Keratinocyte (primary cell): Measurements from ENCODE around the gene C1RL. TPM values are rescaled to one million over a fixed set of nuclear protein-coding genes. Genes with fewer than 3 reads are reported as not detected.

ENCODE experiments used
- DNase-seq: peaks from one replicate; pipeline ENCODE4 v3.0.0-alpha.2; 2011; ENCODE audit warnings: low read depth, missing footprints, low spot score
- FAIRE-seq: peaks from 2 replicates; lab custom pipeline; 2011; peaks lifted over from hg19 to GRCh38; lab: Jason Lieb, UNC
- H2AFZ ChIP-seq: 2 replicates; pipeline ENCODE4 v1.6.0; 2012; ENCODE audit warnings: low read length, control low read depth, inconsistent platforms; ENCODE audit not compliant: control insufficient read depth
- H3K27ac ChIP-seq: 2 replicates; pipeline ENCODE4 v1.5.1; 2011; ENCODE audit warnings: low read length; ENCODE audit not compliant: control insufficient read depth, insufficient read depth
- H3K27me3 ChIP-seq: 3 replicates; pipeline ENCODE4 v1.6.0; 2011; ENCODE audit warnings: low read length; ENCODE audit not compliant: control insufficient read depth, insufficient read depth; ENCODE audit errors: extremely low read depth
- H3K36me3 ChIP-seq, 2 experiments: 2 replicates in 1 of 2; 3 replicates in 1 of 2; pipeline ENCODE4 v1.5.1; 2011; ENCODE audit warnings: low read length in 2 of 2, mild to moderate bottlenecking in 1 of 2; ENCODE audit not compliant: control insufficient read depth in 2 of 2, insufficient read depth in 2 of 2; ENCODE audit errors: extremely low read depth in 1 of 2
- H3K4me1 ChIP-seq: 3 replicates; pipeline ENCODE4 v1.5.1; 2011; ENCODE audit warnings: low read length; ENCODE audit not compliant: control insufficient read depth, insufficient read depth; ENCODE audit errors: extremely low read depth
- H3K4me2 ChIP-seq: 3 replicates; pipeline ENCODE4 v1.6.0; 2011; ENCODE audit warnings: low read depth, low read length; ENCODE audit not compliant: control insufficient read depth, insufficient read depth; ENCODE audit errors: extremely low read depth
- H3K4me3 ChIP-seq, 3 experiments: fragments of 200-600 bp in 1 of 3; sonication (generic) in 1 of 3; 2 replicates in 2 of 3; 3 replicates in 1 of 3; pipeline ENCODE4 v1.5.1; 2011 to 2016; ENCODE audit warnings: low read length in 3 of 3, mild to moderate bottlenecking in 3 of 3, control low read depth in 2 of 3, inconsistent platforms in 1 of 3, low read depth in 1 of 3, mixed read lengths in 1 of 3, mixed run types in 1 of 3, moderate library complexity in 1 of 3; ENCODE audit not compliant: control insufficient read depth in 2 of 3, insufficient read depth in 2 of 3; ENCODE audit errors: extremely low read depth in 1 of 3
- H3K79me2 ChIP-seq: 2 replicates; pipeline ENCODE4 v1.6.0; 2012; ENCODE audit warnings: low read length; ENCODE audit not compliant: control insufficient read depth, insufficient read depth
- H3K9ac ChIP-seq: 3 replicates; pipeline ENCODE4 v1.6.0; 2011; ENCODE audit warnings: low read length; ENCODE audit not compliant: control insufficient read depth, insufficient read depth; ENCODE audit errors: extremely low read depth
- H3K9me1 ChIP-seq: 3 replicates; pipeline ENCODE4 v1.6.0; 2011; ENCODE audit warnings: low read length; ENCODE audit not compliant: control insufficient read depth, insufficient read depth; ENCODE audit errors: extremely low read depth
- H3K9me3 ChIP-seq: 2 replicates; pipeline ENCODE4 v1.5.1; 2012; ENCODE audit warnings: low read depth, low read length; ENCODE audit not compliant: control insufficient read depth
- H4K20me1 ChIP-seq: 3 replicates; pipeline ENCODE4 v1.6.0; 2011; ENCODE audit warnings: low read length; ENCODE audit not compliant: control insufficient read depth, insufficient read depth; ENCODE audit errors: extremely low read depth
- EZH2 ChIP-seq: IDR thresholded peaks from one replicate; pipeline ENCODE4 v1.6.1; 2012; ENCODE audit warnings: inconsistent platforms, mild to moderate bottlenecking, low read length, moderate library complexity
- dilution Hi-C: fragments of 300-500 bp; cut with MboI; formaldehyde crosslinking; loops from one replicate; pipeline ENCODE4 v1.7.0; 2020; ENCODE audit warnings: low sequenced_read_pairs; ENCODE audit not compliant: extremely low pct_ligation_motif_present
- polyA plus RNA-seq, 5 experiments: library from polyadenylated mRNA; depleted of rRNA in 3 of 5; stranded (reverse) in 3 of 5; stranded (forward) in 1 of 5; unstranded in 1 of 5; fragments of >200 nt; gene quantifications; 1 replicate in 1 of 5; 2 replicates in 3 of 5; 3 replicates in 1 of 5; pipeline versions ENCODE4 v1.2.1 to v1.2.3, GENCODE V29; 2011 to 2012; ENCODE audit warnings: missing spikeins in 2 of 5, low read depth in 1 of 5, low replicate concordance in 1 of 5
- TF ChIP-seq, protein P1 (sequence below), 3 experiments: IDR thresholded peaks in 1 of 3; conservative IDR thresholded peaks in 1 of 3; optimal IDR thresholded peaks in 1 of 3; 2 replicates in 2 of 3; 3 replicates in 1 of 3; pipeline versions ENCODE3 to v1.5.1; 2011; ENCODE audit warnings: low read length in 3 of 3, mild to moderate bottlenecking in 3 of 3, moderate library complexity in 2 of 3, control low read depth in 1 of 3, inconsistent platforms in 1 of 3; ENCODE audit not compliant: insufficient read depth in 2 of 3; ENCODE audit errors: extremely low read depth in 1 of 3

The C1RL gene
- polyA plus RNA-seq, 1 donor (not counting 4 experiments of a cell fraction or from before 2014, with no cell fraction given), result 9.3 TPM

DNA sequence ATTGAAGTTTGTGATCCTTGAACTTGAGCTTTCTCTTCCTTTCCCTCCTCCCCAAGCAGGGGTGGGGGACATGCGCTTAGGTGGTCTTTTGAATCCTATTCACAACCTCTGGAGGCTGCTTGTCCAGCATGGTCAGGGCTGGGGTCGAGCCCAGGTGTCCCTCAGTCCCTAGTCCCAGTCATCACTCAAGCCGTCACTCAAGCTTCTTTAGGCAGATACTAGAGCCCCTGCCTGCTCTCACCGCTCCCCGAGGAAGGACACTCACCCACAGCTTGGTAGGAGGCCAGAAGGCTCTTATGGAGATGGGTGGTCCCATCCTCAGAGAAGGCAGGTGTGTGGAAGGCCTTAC, 532 bp upstream of the C1RL start:
- H3K4me1 ChIP-seq, result peaks cover 6% of the 10 kb centered on the region
- H3K27ac ChIP-seq, result peak overlapping the region; percentile 95
- H4K20me1 ChIP-seq, result peaks cover 3% of the 10 kb centered on the region
- no peaks in the 10 kb centered on the region for H3K9me1 ChIP-seq
- no peaks in the 10 kb centered on the region for H3K9me3 ChIP-seq
- dilution Hi-C loops, result no loop called here
- FAIRE-seq, result no peak
- TF ChIP-seq EZH2, result no peak
- TF ChIP-seq, protein P1, sequence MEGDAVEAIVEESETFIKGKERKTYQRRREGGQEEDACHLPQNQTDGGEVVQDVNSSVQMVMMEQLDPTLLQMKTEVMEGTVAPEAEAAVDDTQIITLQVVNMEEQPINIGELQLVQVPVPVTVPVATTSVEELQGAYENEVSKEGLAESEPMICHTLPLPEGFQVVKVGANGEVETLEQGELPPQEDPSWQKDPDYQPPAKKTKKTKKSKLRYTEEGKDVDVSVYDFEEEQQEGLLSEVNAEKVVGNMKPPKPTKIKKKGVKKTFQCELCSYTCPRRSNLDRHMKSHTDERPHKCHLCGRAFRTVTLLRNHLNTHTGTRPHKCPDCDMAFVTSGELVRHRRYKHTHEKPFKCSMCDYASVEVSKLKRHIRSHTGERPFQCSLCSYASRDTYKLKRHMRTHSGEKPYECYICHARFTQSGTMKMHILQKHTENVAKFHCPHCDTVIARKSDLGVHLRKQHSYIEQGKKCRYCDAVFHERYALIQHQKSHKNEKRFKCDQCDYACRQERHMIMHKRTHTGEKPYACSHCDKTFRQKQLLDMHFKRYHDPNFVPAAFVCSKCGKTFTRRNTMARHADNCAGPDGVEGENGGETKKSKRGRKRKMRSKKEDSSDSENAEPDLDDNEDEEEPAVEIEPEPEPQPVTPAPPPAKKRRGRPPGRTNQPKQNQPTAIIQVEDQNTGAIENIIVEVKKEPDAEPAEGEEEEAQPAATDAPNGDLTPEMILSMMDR (optimal IDR thresholded peaks at IDR 0.05 in 1 of 3, IDR thresholded peaks at IDR 0.05 in 1 of 3, conservative IDR thresholded peaks at IDR 0.05 in 1 of 3; ENCODE audit: extremely low read depth in 1 of 3, insufficient read depth in 2 of 3, low read length in 3 of 3), result no peak
- peak overlapping the region; percentile 86 for H3K4me2 ChIP-seq
- H3K4me3 ChIP-seq, result peak overlapping the region; percentile 68 to 90 (median 79)
- no peak for DNase-seq
- H3K79me2 ChIP-seq, result peaks cover 34% of the 10 kb centered on the region
- peak overlapping the region; percentile 98 for H3K9ac ChIP-seq
- peaks cover 5% of the 10 kb centered on the region in 2 experiments for H3K36me3 ChIP-seq
- no peaks in the 10 kb centered on the region for H3K27me3 ChIP-seq
- H2AFZ ChIP-seq, result no peak overlapping the region

DNA sequence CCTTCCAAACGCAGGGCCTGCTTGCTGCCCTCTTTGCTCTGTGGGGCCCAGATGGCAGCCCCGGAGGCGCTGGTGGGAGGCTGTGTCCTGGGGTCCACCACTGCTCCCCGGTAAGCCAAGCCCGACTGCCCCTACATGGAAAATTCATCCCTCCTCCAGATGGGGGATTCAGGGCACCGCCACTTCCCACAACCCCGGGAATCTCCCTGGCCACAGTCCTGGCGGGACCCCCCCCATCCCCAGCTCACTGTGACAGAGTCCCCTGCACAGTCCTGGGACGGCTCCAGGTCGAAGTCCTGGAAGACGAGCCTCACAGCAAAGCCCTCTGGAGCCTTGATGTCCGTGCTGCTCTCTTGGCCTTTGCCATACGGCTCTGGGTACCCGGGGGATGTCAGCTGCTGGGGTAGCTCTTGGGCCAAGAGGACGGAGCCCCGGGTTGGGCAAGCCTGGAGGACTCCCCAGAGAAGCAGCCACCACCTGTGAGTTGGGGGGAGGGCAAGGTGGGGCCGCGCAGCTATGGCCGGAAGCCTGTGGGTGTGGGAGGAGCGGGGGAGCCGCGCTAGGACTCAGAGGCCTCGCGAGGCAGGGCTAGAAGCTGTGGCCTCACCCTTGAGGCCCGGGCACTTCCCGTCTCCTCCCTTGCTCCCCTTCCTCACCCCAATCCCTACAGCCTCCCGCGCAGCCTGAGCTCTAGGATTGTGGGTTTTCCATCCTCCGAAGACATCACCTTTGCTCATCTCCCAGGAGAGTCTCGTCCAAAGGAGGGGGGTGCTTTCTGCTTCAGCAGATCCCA, 815 bp downstream of the C1RL start:
- FAIRE-seq (peak; percentile 53), DNase-seq (peak; percentile 53)
- Histone ChIP-seq H3K4me1 (peaks cover 6% of the 10 kb centered on the region), H3K4me3 (peak overlapping the region; percentile 68 to 90 (median 90)), H3K27ac (peak overlapping the region; percentile 95), H3K4me2 (peak overlapping the region; percentile 94), H3K9ac (peak overlapping the region; percentile 98), H3K9me1 (no peaks in the 10 kb centered on the region), H3K9me3 (no peaks in the 10 kb centered on the region), H3K36me3 (peaks cover 0 to 7% of the 10 kb centered on the region in 2 experiments), H3K79me2 (peaks cover 34% of the 10 kb centered on the region), H2AFZ (peak overlapping the region; percentile 86), H3K27me3 (no peaks in the 10 kb centered on the region), H4K20me1 (peaks cover 3% of the 10 kb centered on the region)
- dilution Hi-C loops, result no loop called here
- TF ChIP-seq, protein P1 (optimal IDR thresholded peaks at IDR 0.05 in 1 of 3, IDR thresholded peaks at IDR 0.05 in 1 of 3, conservative IDR thresholded peaks at IDR 0.05 in 1 of 3; ENCODE audit: extremely low read depth in 1 of 3, insufficient read depth in 2 of 3, low read length in 3 of 3), result no peak
- TF ChIP-seq EZH2, result no peak
